GM18502 (cell line): Measurements from ENCODE around the gene CAMSAP1.

Experiments
- ATAC-seq: cut with Tn5 transposase; IDR thresholded peaks from one replicate; pipeline ENCODE4 v1.9.1; 2021; ENCODE audit warnings: mild to moderate bottlenecking; ENCODE audit not compliant: unreplicated experiment, poor library complexity

CAMSAP1 gene

GRCh38 chr9:135766251-135766650, 141.1 kb downstream of the CAMSAP1 start:
- no peak for ATAC-seq

- ATAC-seq = no peak
Observed at GRCh38 chr9:135765416-135765815, 141.9 kb downstream of the CAMSAP1 start.

GRCh38 chr9:135764731-135765130, 142.6 kb downstream of the CAMSAP1 start:
- no peak for ATAC-seq

GRCh38 chr9:135763716-135764446, 143.5 kb downstream of the CAMSAP1 start:
- no peak for ATAC-seq

- no peak for ATAC-seq
Observed at GRCh38 chr9:135762921-135763320, 144.4 kb downstream of the CAMSAP1 start.

- no peak for ATAC-seq
Observed at GRCh38 chr9:135761845-135762168, 145.5 kb downstream of the CAMSAP1 start.

GRCh38 chr9:135761150-135761844, 146.0 kb downstream of the CAMSAP1 start:
- no peak for ATAC-seq

GRCh38 chr9:135760465-135760864, 146.9 kb downstream of the CAMSAP1 start:
- no peak for ATAC-seq

- ATAC-seq = no peak
Observed at GRCh38 chr9:135759676-135760300, 147.6 kb downstream of the CAMSAP1 start.

GRCh38 chr9:135758870-135759269, 148.5 kb downstream of the CAMSAP1 start:
- ATAC-seq = no peak
